GM21529 (cell line): ENCODE measurements around the gene APBB1IP.

Experiments used
- ATAC-seq: cut with Tn5 transposase; IDR thresholded peaks from one replicate; pipeline ENCODE4 v1.9.1; 2021; ENCODE audit not compliant: unreplicated experiment

APBB1IP gene

DNA sequence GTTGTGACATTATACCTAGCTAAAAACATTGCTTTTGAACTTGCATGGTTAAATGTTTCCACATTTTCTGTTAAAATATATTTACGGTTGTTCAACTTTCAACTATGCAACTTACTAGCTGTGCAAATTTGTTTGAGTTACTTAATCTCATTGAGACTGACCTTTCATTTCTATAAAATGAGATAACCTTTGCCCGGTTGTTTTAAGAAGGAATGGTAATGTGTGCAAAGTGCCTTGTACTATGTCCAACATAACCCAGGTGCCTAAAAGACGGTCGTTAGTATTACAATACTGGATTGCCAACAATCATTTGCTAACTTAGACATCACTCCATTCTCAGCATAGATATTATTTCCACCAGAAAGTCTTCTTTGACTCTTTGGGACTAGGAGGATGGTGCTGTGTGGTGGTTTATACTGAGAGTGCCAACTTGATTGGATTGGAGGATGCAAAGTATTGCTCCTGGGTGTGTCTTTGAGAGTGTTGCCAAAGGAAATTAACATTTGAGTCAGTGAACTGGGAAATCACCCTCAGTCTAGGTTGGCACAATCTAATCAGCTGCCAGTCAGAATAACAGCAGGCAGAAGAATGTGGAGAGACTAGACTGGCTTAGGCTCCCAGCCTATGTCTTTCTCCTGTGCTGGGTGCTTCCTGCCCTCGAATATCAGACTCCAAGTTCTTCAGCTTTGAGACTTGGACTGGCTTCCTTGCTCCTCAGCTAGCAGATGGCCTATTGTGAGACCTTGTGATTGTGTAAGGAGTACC is 174.2 kb downstream of the APBB1IP start:
- no peak for ATAC-seq
